A673 (cell line): ENCODE measurements around the gene MID1.

Experiments
- CTCF ChIP-seq: fragments of 300-800, 200-600 bp; sonication (generic); conservative IDR thresholded peaks from 2 replicates; pipeline ENCODE4 v1.5.1; 2017; ENCODE audit warnings: low read depth, mild to moderate bottlenecking, antibody characterized with exemption, low read length, moderate library complexity, mixed read lengths
- EZH2 ChIP-seq: fragments of 200-600 bp; sonication (generic); IDR thresholded peaks from 2 replicates; pipeline ENCODE4 v1.6.1; 2017; ENCODE audit warnings: borderline replicate concordance, low read depth, mild to moderate bottlenecking, mixed read lengths, antibody characterized with exemption, low read length; ENCODE audit not compliant: poor library complexity, severe bottlenecking

- TF ChIP-seq CTCF (no peak), EZH2 (no peak)
Observed at GRCh38 chrX:10404436-10404835, 215.9 kb downstream of the MID1 start.
